Activated CD4-positive, CD25-positive, alpha-beta regulatory T cell (primary cell): ENCODE measurements around the gene TIGD7.
A peak's percentile ranks its signal among the peaks of the same experiment; 100 is the strongest.
"Not testable (repeated sequence)": the region's sequence is repeated elsewhere in the genome, so short reads cannot be mapped to it uniquely, and the experiment has no call there.

ENCODE experiments used
- DNase-seq, 4 experiments: peaks; one replicate each; lab custom pipeline; 2025; lab: John Stamatoyannopoulos, UW

TIGD7 gene

GRCh38 chr16:3282103-3282729, 23.0 kb downstream of the TIGD7 start:
- DNase-seq, result peak in 1 of 4 experiments; percentile 38

GRCh38 chr16:3281222-3281820, 23.9 kb downstream of the TIGD7 start:
- DNase-seq, result no peak

GRCh38 chr16:3276679-3277078, 28.6 kb downstream of the TIGD7 start:
- no peak for DNase-seq

- DNase-seq, result no peak
Measured at GRCh38 chr16:3274947-3275346, 30.3 kb downstream of the TIGD7 start.

- DNase-seq, result no peak
Measured at GRCh38 chr16:3274490-3274889, 30.7 kb downstream of the TIGD7 start.

GRCh38 chr16:3271281-3271680, 33.9 kb downstream of the TIGD7 start:
- DNase-seq, result not testable (repeated sequence)

- DNase-seq, result not testable (repeated sequence)
Measured at GRCh38 chr16:3270718-3271117, 34.5 kb downstream of the TIGD7 start.

GRCh38 chr16:3268294-3268693, 36.9 kb downstream of the TIGD7 start:
- DNase-seq, result no peak

- no peak for DNase-seq
Measured at GRCh38 chr16:3266873-3267537, 38.2 kb downstream of the TIGD7 start.

GRCh38 chr16:3264137-3265036, 40.8 kb downstream of the TIGD7 start:
- peak; percentile 95 to 98 (median 97) for DNase-seq

- no peak for DNase-seq
Measured at GRCh38 chr16:3262517-3262916, 42.7 kb downstream of the TIGD7 start.

- DNase-seq, result no peak
Measured at GRCh38 chr16:3259836-3260235, 45.4 kb downstream of the TIGD7 start.

- DNase-seq, result no peak
Measured at GRCh38 chr16:3256866-3257465, 48.3 kb downstream of the TIGD7 start.

GRCh38 chr16:3256146-3256865, 48.9 kb downstream of the TIGD7 start, which contains the start of gene MEFV:
TSS of gene MEFV (minus strand) at chr16:3256633. CDS start at chr16:3256587, 46 bp downstream.
- no peak for DNase-seq

GRCh38 chr16:3254309-3254708, 50.9 kb downstream of the TIGD7 start:
- DNase-seq, result no peak

GRCh38 chr16:3252967-3253366, 52.3 kb downstream of the TIGD7 start:
- DNase-seq, result no peak

GRCh38 chr16:3249451-3249850, 55.8 kb downstream of the TIGD7 start:
- no peak for DNase-seq

GRCh38 chr16:3249020-3249419, 56.2 kb downstream of the TIGD7 start:
- DNase-seq, result no peak
